H1 (cell line): Measurements from ENCODE around the gene NFYB. TPM values are rescaled to one million over a fixed set of nuclear protein-coding genes. Genes with fewer than 3 reads are reported as not detected.

Source experiments
- CTCF ChIA-PET: fragments of 300-600 bp; sonication (Branson Sonifier 250); formaldehyde crosslinking; loops from one replicate; lab custom pipeline; 2021; ENCODE audit not compliant: partially characterized antibody; lab: Charles Lee
- POLR2A ChIA-PET: fragments of 300-600 bp; sonication (Branson Sonifier 250); formaldehyde crosslinking; loops from one replicate; lab custom pipeline; 2021; ENCODE audit warnings: inconsistent platforms; ENCODE audit not compliant: partially characterized antibody; lab: Charles Lee
- DNase-seq, 2 experiments: peaks; one replicate each; pipeline versions ENCODE4 v3.0.0 to v3.0.0-alpha.2; 2010 to 2022; ENCODE audit warnings: low spot score in 2 of 2, low read depth in 1 of 2, mixed read lengths in 1 of 2
- FAIRE-seq: peaks from 2 replicates; lab custom pipeline; 2011; peaks lifted over from hg19 to GRCh38; lab: Jason Lieb, UNC
- H2AFZ ChIP-seq: 2 replicates; pipeline ENCODE4 v1.8.1; 2012; ENCODE audit warnings: low read length, inconsistent platforms
- H2AK5ac ChIP-seq: 2 replicates; pipeline ENCODE4 v1.6.1; 2013; ENCODE audit warnings: low read depth, low read length
- H2BK120ac ChIP-seq: replicated peaks from 2 replicates; pipeline ENCODE3; 2013; ENCODE audit warnings: low read depth, low read length, inconsistent platforms
- H2BK12ac ChIP-seq: 2 replicates; pipeline ENCODE4 v1.6.1; 2013; ENCODE audit warnings: low read depth, low read length
- H2BK15ac ChIP-seq: 2 replicates; pipeline ENCODE4 v1.6.1; 2013; ENCODE audit warnings: low read length
- H2BK20ac ChIP-seq: 2 replicates; pipeline ENCODE4 v1.6.1; 2013; ENCODE audit warnings: low read length
- H2BK5ac ChIP-seq: 2 replicates; pipeline ENCODE4 v1.6.1; 2013; ENCODE audit warnings: low read depth, low read length
- H3K14ac ChIP-seq: 2 replicates; pipeline ENCODE4 v1.6.1; 2013; ENCODE audit warnings: inconsistent platforms; ENCODE audit not compliant: insufficient read length
- H3K18ac ChIP-seq: 2 replicates; pipeline ENCODE4 v1.6.1; 2013; ENCODE audit warnings: low read length; ENCODE audit errors: extremely low read depth
- H3K23ac ChIP-seq: 2 replicates; pipeline ENCODE4 v1.6.1; 2013; ENCODE audit warnings: inconsistent platforms; ENCODE audit not compliant: insufficient read length
- H3K23me2 ChIP-seq: 2 replicates; pipeline ENCODE4 v1.6.1; 2013; ENCODE audit warnings: low read depth, low read length
- H3K27ac ChIP-seq: 2 replicates; pipeline ENCODE4 v1.6.1; 2011; ENCODE audit warnings: low read depth, low read length, inconsistent platforms
- H3K27me3 ChIP-seq, 4 experiments: replicated peaks in 1 of 4; 1 replicate in 1 of 4; 2 replicates in 3 of 4; pipeline versions ENCODE4 v1.6.1 to v1.8.1; 2011 to 2013; ENCODE audit warnings: low read length in 3 of 4, mild to moderate bottlenecking in 3 of 4, inconsistent platforms in 2 of 4, mixed read lengths in 2 of 4, moderate library complexity in 1 of 4; ENCODE audit not compliant: control insufficient read depth in 3 of 4, insufficient read depth in 3 of 4; ENCODE audit errors: extremely low read depth in 1 of 4
- H3K36me3 ChIP-seq, 4 experiments: 2 replicates each; pipeline versions ENCODE4 v1.6.1 to v1.8.1; 2011 to 2013; ENCODE audit warnings: mild to moderate bottlenecking in 4 of 4, low read length in 3 of 4, moderate library complexity in 2 of 4, control low read depth in 1 of 4, inconsistent platforms in 1 of 4; ENCODE audit not compliant: insufficient read depth in 4 of 4, control insufficient read depth in 2 of 4
- H3K4ac ChIP-seq: replicated peaks from 2 replicates; pipeline ENCODE3; 2013; ENCODE audit warnings: low read length, low read depth, mixed read lengths, inconsistent platforms; ENCODE audit not compliant: insufficient read length
- H3K4me1 ChIP-seq, 4 experiments: replicated peaks in 1 of 4; 1 replicate in 1 of 4; 2 replicates in 3 of 4; pipeline versions ENCODE4 v1.6.1 to v1.8.1; 2011 to 2013; ENCODE audit warnings: low read length in 3 of 4, inconsistent platforms in 2 of 4, mixed read lengths in 1 of 4; ENCODE audit not compliant: insufficient read depth in 4 of 4, control insufficient read depth in 3 of 4
- H3K4me2 ChIP-seq, 2 experiments: 2 replicates each; pipeline versions ENCODE4 v1.6.1 to v1.8.1; 2011 to 2013; ENCODE audit warnings: low read depth in 2 of 2, low read length in 2 of 2, control low read depth in 1 of 2, inconsistent platforms in 1 of 2, mild to moderate bottlenecking in 1 of 2; ENCODE audit not compliant: insufficient read depth in 1 of 2
- H3K4me3 ChIP-seq, 4 experiments: fragments of 200-600, 300-600 bp in 1 of 4; sonication (generic), shearing (Covaris generic), sonication (Bioruptor Twin) in 1 of 4; 2 replicates each; pipeline versions ENCODE4 v1.5.1 to v1.8.1; 2011 to 2016; ENCODE audit warnings: low read length in 4 of 4, low read depth in 3 of 4, control low read depth in 2 of 4, inconsistent platforms in 2 of 4, mild to moderate bottlenecking in 2 of 4, mixed read lengths in 1 of 4, moderate library complexity in 1 of 4; ENCODE audit not compliant: insufficient read depth in 2 of 4; ENCODE audit errors: extremely low read depth in 1 of 4
- H3K56ac ChIP-seq: replicated peaks from 2 replicates; pipeline ENCODE3; 2013; ENCODE audit warnings: low read depth, mild to moderate bottlenecking, mixed read lengths, low read length, inconsistent platforms; ENCODE audit not compliant: insufficient read length
- H3K79me1 ChIP-seq: 2 replicates; pipeline ENCODE4 v1.6.1; 2013; ENCODE audit warnings: low read depth, low read length, control low read depth
- H3K79me2 ChIP-seq, 2 experiments: 2 replicates each; pipeline versions ENCODE4 v1.6.1 to v1.8.1; 2012 to 2013; ENCODE audit warnings: low read length in 2 of 2, mild to moderate bottlenecking in 2 of 2, inconsistent platforms in 1 of 2; ENCODE audit not compliant: insufficient read depth in 2 of 2, control insufficient read depth in 1 of 2
- H3K9ac ChIP-seq, 4 experiments: replicated peaks in 1 of 4; 1 replicate in 1 of 4; 2 replicates in 3 of 4; pipeline versions ENCODE4 v1.6.1 to v1.8.1; 2011 to 2013; ENCODE audit warnings: low read depth in 3 of 4, low read length in 3 of 4, control low read depth in 2 of 4, mild to moderate bottlenecking in 2 of 4, moderate library complexity in 2 of 4, inconsistent platforms in 1 of 4; ENCODE audit errors: extremely low read depth in 1 of 4
- H3K9me3 ChIP-seq, 2 experiments: 2 replicates each; pipeline versions ENCODE4 v1.6.1 to v1.8.1; 2012 to 2013; ENCODE audit warnings: mild to moderate bottlenecking in 2 of 2, moderate library complexity in 2 of 2, control low read depth in 1 of 2, inconsistent platforms in 1 of 2, low read depth in 1 of 2, low read length in 1 of 2, mixed read lengths in 1 of 2; ENCODE audit not compliant: insufficient read depth in 2 of 2
- H4K20me1 ChIP-seq, 2 experiments: replicated peaks in 1 of 2; 2 replicates each; pipeline versions ENCODE3 to v1.8.1; 2011 to 2013; ENCODE audit warnings: inconsistent platforms in 2 of 2, low read length in 2 of 2, mild to moderate bottlenecking in 1 of 2; ENCODE audit not compliant: insufficient read depth in 2 of 2, control insufficient read depth in 1 of 2
- H4K5ac ChIP-seq: 2 replicates; pipeline ENCODE4 v1.6.1; 2013; ENCODE audit warnings: low read length, low read depth, mixed read lengths, inconsistent platforms; ENCODE audit not compliant: insufficient read length
- H4K8ac ChIP-seq: 2 replicates; pipeline ENCODE4 v1.8.0; 2013; ENCODE audit warnings: mild to moderate bottlenecking, moderate library complexity, low read length, inconsistent platforms; ENCODE audit not compliant: insufficient read depth; ENCODE audit errors: extremely low read depth
- H4K91ac ChIP-seq: replicated peaks from 2 replicates; pipeline ENCODE3; 2013; ENCODE audit warnings: low read length, mixed read lengths, inconsistent platforms; ENCODE audit not compliant: insufficient read length
- CBX5 ChIP-seq: fragments of 300-800, 300-1000 bp; sonication (generic); IDR thresholded peaks from 2 replicates; pipeline ENCODE4 v1.7.1; 2016; ENCODE audit warnings: antibody characterized with exemption, low read length, low read depth
- CREB1 ChIP-seq: IDR thresholded peaks from 2 replicates; pipeline ENCODE4 v1.6.1; 2012; ENCODE audit warnings: inconsistent platforms
- MAX ChIP-seq: IDR thresholded peaks from 2 replicates; pipeline ENCODE4 v1.6.1; 2012; ENCODE audit warnings: inconsistent platforms
- SAP30 ChIP-seq: fragments of 300-600 bp; sonication (generic); IDR thresholded peaks from 2 replicates; pipeline ENCODE4 v1.7.1; 2012; ENCODE audit warnings: low read length, moderate library complexity, mild to moderate bottlenecking, inconsistent platforms; ENCODE audit not compliant: insufficient read depth, insufficient replicate concordance
- WGBS, 2 experiments: shearing (Covaris generic) in 1 of 2; methylation state at CpG; one replicate each; pipeline versions ENCODE4 v1.1.6 to v1.1.7; 2013 to 2015; ENCODE audit warnings: low lambda C conversion rate in 2 of 2, mixed read lengths in 2 of 2, inconsistent platforms in 1 of 2, low coverage in 1 of 2, missing lambda C conversion rate in 1 of 2; ENCODE audit not compliant: insufficient replicate concordance in 2 of 2, insufficient coverage in 1 of 2, insufficient read length in 1 of 2; ENCODE audit errors: extremely low coverage in 1 of 2, missing lambda C conversion rate in 1 of 2; 5-methylcytosine and 5-hydroxymethylcytosine counted together
- polyA plus RNA-seq, 7 experiments: library from polyadenylated mRNA; depleted of rRNA in 3 of 7; stranded (reverse) in 5 of 7; unstranded in 2 of 7; fragments of >200 nt in 5 of 7; fragments of 200-250 nt in 2 of 7; gene quantifications; 1 replicate in 5 of 7; 2 replicates in 1 of 7; 4 replicates in 1 of 7; pipeline versions ENCODE4 v1.2.1 to v1.2.3, GENCODE V29; 2011 to 2013; ENCODE audit warnings: missing spikeins in 2 of 7, mixed read lengths in 2 of 7
- total RNA-seq: library from RNA; stranded (reverse); fragmentation: NEBNext Ultra II Directional; extraction: Animal tissue kit (Norgen Biotek cat#: 25700); gene quantifications from 2 replicates; pipeline ENCODE4 v1.2.1, GENCODE V29; 2021

NFYB gene
- total and polyA plus RNA-seq, 2 of the 8 experiments (the other 6 are each of a cell fraction or from before 2014, with no cell fraction given): 29.1 to 43.5 TPM

DNA sequence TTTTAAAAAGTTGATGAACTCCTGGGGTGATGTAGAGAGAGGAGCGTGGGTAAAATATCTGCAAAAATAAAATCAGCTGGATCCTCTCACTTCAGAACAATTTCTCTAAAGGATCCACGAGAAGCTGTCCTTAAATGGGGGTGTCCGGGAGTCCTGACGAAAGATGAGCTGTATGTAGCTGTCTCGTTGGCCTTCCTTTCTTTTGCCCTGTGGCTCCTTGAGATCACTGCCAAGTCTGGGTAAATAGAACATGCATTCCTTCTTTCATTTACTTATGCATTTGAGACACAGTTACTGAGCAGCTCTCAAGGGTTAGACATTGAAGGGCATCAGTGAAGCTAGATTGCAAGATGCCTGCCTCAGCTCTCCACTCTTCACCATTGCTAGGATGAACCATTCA lies 42.4 kb upstream of the NFYB start:
- no peak overlapping the region for H4K5ac ChIP-seq
- H3K4me1 ChIP-seq: no peaks in the 10 kb centered on the region
- H3K18ac ChIP-seq: no peak overlapping the region
- no peak overlapping the region for H2BK5ac ChIP-seq
- no peaks in the 10 kb centered on the region for H3K36me3 ChIP-seq
- no peaks in the 10 kb centered on the region for H3K79me2 ChIP-seq
- no peaks in the 10 kb centered on the region for H4K20me1 ChIP-seq
- CTCF ChIA-PET: no interaction called here
- no peak overlapping the region for H3K4me2 ChIP-seq
- no peak overlapping the region for H3K14ac ChIP-seq
- H2BK20ac ChIP-seq: no peak overlapping the region
- H3K56ac ChIP-seq: no peak overlapping the region
- no peak overlapping the region for H3K23ac ChIP-seq
- no peak overlapping the region for H2BK120ac ChIP-seq
- H3K4me3 ChIP-seq: no peak overlapping the region
- H3K23me2 ChIP-seq: no peaks in the 10 kb centered on the region
- no peak for FAIRE-seq
- POLR2A ChIA-PET: no interaction called here
- no peak overlapping the region for H3K27ac ChIP-seq
- no peak overlapping the region for H4K8ac ChIP-seq
- no peak overlapping the region for H3K9ac ChIP-seq
- no peak overlapping the region for H4K91ac ChIP-seq
- no peaks in the 10 kb centered on the region for H3K79me1 ChIP-seq
- WGBS, 2 experiments: 88% methylated on average over 5 of the region's 5 CpGs; no CpG with 5 or more reads in 1 of the 2 experiments
- no peak overlapping the region for H3K4ac ChIP-seq
- no peak overlapping the region; the same call in 1 of the 2 replicates for H2AFZ ChIP-seq
- H3K9me3 ChIP-seq: no peaks in the 10 kb centered on the region
- H3K27me3 ChIP-seq: 0 out of 7 replicates have a peak, but pooled peaks cover 0 to under 1% (median 0%) of the 10 kb centered on the region in 4 experiments
- no peak overlapping the region for H2AK5ac ChIP-seq
- no peak overlapping the region for H2BK12ac ChIP-seq
- no peak overlapping the region for H2BK15ac ChIP-seq
- no peak for DNase-seq
- no peak for TF ChIP-seq CBX5
- no peak for TF ChIP-seq CREB1
- TF ChIP-seq SAP30: no peak
- no peak for TF ChIP-seq MAX
